ENCODE data around the gene ENO3. TPM values are rescaled to one million over a fixed set of nuclear protein-coding genes. Genes with fewer than 3 reads are reported as not detected.

The ENO3 gene
- total and polyA plus RNA-seq, 2 donors (not counting 3 experiments of a cell fraction or from before 2014, with no cell fraction given), result 5.5 to 5.9 TPM

DNA sequence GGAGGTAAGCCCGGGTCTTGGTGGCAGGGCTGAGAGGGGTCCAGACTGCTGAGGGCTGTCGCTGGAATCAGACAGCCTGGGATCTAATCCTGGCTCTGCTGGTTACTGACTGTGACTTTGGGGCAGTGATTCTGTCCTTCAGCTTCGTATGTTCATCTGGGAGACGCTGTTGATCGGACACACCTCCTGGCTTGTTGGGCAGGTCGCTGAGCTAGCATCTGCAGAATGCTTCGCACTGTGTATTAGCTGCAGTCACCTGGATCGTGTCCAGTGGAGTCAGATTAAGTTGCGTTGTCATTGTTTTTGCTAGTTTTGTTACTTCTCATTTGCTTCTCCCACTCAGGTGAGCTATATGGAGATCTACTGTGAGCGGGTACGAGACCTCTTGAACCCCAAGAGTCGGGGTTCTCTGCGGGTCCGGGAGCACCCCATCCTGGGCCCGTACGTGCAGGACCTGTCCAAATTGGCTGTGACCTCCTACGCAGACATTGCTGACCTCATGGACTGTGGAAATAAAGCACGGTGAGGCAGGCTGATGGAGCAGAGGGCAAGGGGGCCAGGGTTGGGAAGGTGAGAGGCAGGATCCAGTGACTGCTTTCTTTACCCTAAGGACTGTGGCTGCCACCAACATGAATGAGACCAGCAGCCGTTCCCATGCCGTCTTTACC lies 51.3 kb downstream of the ENO3 start:
- H3K27me3 ChIP-seq (ENCODE audit: control insufficient read depth in 2 of 2, insufficient read depth in 2 of 2, low read length in 2 of 2), result no peaks in the 10 kb centered on the region
- FAIRE-seq (no peak), DNase-seq (ENCODE audit: low read depth, low spot score) (no peak)
- intact Hi-C loops (cut with micrococcal nuclease), result no loop called here
- H4K20me1 ChIP-seq (replicated peaks; ENCODE audit: control insufficient read depth, extremely low read depth, insufficient read depth, low read length), result no peaks in the 10 kb centered on the region
- no peaks in the 10 kb centered on the region for H3K9me3 ChIP-seq (replicated peaks; ENCODE audit: control insufficient read depth, insufficient read depth, low read length)
- BruUV-seq (replicated peaks), result no TSS peak
- ChIA-PET POLR2A (no interaction called here), CTCF (interaction anchor here (0.9 to 1.5 kb wide), 3 partner anchors 14 to 26 kb away, joined by 3 to 4 read pairs (median 4); partner anchors contain the start of gene CAMTA2)
- peaks cover 34% of the 10 kb centered on the region for H3K79me2 ChIP-seq (ENCODE audit: control insufficient read depth, insufficient read depth, low read length)
- no peak overlapping the region for H3K27ac ChIP-seq (ENCODE audit: insufficient read depth, low read depth, low read length)
- dilution Hi-C loops (cut with MboI; ENCODE audit: extremely low pct_ligation_motif_present, low sequenced_read_pairs), result no loop called here
- no peak overlapping the region for H3K4me3 ChIP-seq (replicated peaks in 1 of 3; ENCODE audit: insufficient read depth in 1 of 3, low read depth in 1 of 3, low read length in 3 of 3)
- H3K4me2 ChIP-seq (ENCODE audit: insufficient read depth, low read length), result no peak overlapping the region
- TF ChIP-seq FOS (IDR thresholded peaks at IDR 0.05; ENCODE audit: borderline replicate concordance, insufficient read depth, low read length) (no peak), CTCF (IDR thresholded peaks at IDR 0.05; ENCODE audit: extremely low read depth in 1 of 2, insufficient read depth in 1 of 2, low read depth in 1 of 2, low read length in 2 of 2) (no peak), POLR2A (IDR thresholded peaks at IDR 0.05; ENCODE audit: low read depth, low read length) (no peak), POLR2AphosphoS5 (IDR thresholded peaks at IDR 0.05; ENCODE audit: insufficient read depth, low read depth, low read length) (no peak), GATA2 (IDR thresholded peaks at IDR 0.05; ENCODE audit: insufficient read depth, insufficient read length, low read depth, low read length) (no peak), MAX (IDR thresholded peaks at IDR 0.05; ENCODE audit: insufficient read depth, insufficient read length) (no peak), JUN (IDR thresholded peaks at IDR 0.05; ENCODE audit: borderline replicate concordance, insufficient read depth, insufficient read length, low read depth) (no peak), EZH2 (IDR thresholded peaks at IDR 0.05; ENCODE audit: borderline replicate concordance, low read depth, low read length, severe bottlenecking) (no peak), MYC (IDR thresholded peaks at IDR 0.05; ENCODE audit: low read depth, low read length) (no peak)
- no peaks in the 10 kb centered on the region for H3K9me1 ChIP-seq (replicated peaks; ENCODE audit: control insufficient read depth, extremely low read depth, insufficient read depth, low read length)
- peaks cover 25 to 55% of the 10 kb centered on the region in 2 experiments for H3K36me3 ChIP-seq (ENCODE audit: control insufficient read depth in 2 of 2, extremely low read depth in 1 of 2, insufficient read depth in 2 of 2, low read length in 2 of 2)
- H2AFZ ChIP-seq (ENCODE audit: low read depth, low read length), result no peak overlapping the region
- peaks cover 13% of the 10 kb centered on the region for H3K4me1 ChIP-seq (ENCODE audit: control insufficient read depth, extremely low read depth, insufficient read depth, low read length)
- no peak overlapping the region for H3K9ac ChIP-seq (replicated peaks; ENCODE audit: extremely low read depth, insufficient read depth, low read length)

Data from endothelial cell of umbilical vein (primary cell).